HG03457 (cell line): ENCODE results near the gene STRBP.
"Not testable (repeated sequence)": the region's sequence is repeated elsewhere in the genome, so short reads cannot be mapped to it uniquely, and the experiment has no call there.

Experiments
- ATAC-seq: cut with Tn5 transposase; IDR thresholded peaks from one replicate; pipeline ENCODE4 v1.9.1; 2021; ENCODE audit warnings: moderate number of reproducible peaks; ENCODE audit not compliant: unreplicated experiment

Gene STRBP

DNA sequence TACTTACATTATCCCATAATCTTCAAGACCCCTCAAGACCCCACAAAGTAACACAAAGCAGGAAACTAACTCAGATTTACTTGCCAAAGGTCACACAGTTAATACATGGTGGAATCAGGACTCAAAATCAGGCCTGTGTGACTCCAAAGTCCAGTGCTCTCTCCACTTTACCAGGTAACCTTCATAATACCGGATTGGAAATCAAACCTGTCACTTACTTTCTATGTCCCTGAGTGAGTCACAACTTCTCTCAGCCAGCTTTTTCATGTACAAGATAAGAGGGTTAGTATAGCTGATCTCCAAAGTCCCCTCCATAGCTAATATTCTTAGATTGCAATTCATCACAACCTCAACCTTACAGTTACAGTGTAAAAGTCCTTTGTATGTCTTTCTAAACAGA, 17.1 kb downstream of the STRBP start:
- ATAC-seq = no peak

- ATAC-seq = no peak
Measured at GRCh38 chr9:123250504-123250903, 17.9 kb downstream of the STRBP start.

GRCh38 chr9:123249162-123249561, 19.2 kb downstream of the STRBP start:
- not testable (repeated sequence) for ATAC-seq

DNA sequence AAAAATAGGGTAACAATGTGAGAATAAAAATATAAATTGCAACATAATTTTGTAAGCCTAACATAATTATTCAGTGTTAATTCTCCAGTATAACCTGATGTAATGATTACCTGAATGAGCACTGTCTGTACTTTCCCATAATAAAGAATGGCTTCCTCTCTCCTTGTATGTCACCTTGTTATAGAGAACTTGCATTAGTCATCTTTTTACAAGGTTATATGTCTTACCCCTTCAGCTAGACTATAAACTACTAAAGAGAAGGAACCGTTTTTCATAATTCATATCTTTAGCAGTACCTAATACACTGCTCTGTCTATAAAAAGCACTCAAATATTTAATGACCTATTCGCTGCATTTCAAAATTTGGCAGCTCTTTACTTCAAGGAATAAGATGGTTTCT, 19.8 kb downstream of the STRBP start:
- no peak for ATAC-seq

- no peak for ATAC-seq
Measured at GRCh38 chr9:123246534-123246933, 21.9 kb downstream of the STRBP start.

- ATAC-seq = no peak
Measured at GRCh38 chr9:123239726-123240125, 28.7 kb downstream of the STRBP start.

DNA sequence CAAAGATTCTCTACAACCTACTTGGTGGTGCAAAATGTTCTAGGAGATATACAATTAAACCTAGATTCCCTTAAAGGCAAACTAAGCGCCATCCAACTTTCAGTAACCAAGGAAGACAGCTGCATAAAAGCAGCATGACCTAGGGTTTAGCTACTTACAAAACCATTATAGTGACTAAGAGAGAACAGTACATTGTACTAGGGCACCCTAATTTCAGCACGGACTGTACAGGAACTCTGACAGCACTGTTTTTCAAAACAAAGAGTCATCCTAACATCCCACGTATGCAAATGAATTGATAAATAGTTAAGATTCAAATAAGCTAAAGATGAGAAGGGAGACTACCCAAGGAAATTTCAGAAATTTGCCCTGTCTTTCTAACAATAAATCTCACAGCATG, 30.0 kb downstream of the STRBP start:
- ATAC-seq = no peak

DNA sequence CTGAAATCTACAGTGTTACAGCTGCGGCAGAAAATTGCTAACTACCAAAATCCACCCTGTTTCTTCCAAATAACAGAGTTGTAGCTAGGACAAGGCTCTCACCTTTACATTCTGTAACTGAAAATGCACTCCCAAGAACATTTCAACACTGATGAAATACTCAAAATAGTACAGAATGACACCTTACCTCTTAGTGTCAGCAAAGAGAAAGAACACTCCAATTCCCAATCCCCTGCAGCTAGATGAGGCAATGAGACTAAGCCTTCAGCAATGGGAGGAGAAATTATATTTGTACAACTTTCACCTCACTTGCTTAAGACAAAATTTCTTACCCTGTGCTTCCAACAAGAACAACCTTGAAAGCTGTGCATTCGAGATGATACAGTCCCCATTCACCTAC, 31.2 kb downstream of the STRBP start:
- ATAC-seq = no peak

DNA sequence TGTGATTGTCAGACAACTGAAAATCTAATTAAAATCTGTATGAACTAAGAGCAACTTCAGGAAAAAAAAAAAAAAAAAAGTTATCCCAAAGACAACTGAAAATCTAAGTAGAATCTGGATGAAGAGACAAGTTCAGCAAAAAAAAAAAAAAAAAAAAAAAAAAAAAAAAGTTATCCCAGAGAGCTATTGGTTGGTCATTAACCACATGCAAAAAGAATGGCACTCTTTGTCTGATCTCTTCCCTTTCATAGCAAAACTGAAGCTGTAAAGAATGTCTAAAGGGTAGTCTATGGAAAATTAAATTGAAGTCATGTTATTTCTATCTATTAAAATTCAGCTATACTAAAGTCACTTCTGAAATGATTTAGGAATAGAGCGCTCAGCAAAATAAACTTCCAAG, 32.9 kb downstream of the STRBP start:
- ATAC-seq = no peak

GRCh38 chr9:123234853-123235252, 33.5 kb downstream of the STRBP start:
- ATAC-seq = peak; percentile 41

DNA sequence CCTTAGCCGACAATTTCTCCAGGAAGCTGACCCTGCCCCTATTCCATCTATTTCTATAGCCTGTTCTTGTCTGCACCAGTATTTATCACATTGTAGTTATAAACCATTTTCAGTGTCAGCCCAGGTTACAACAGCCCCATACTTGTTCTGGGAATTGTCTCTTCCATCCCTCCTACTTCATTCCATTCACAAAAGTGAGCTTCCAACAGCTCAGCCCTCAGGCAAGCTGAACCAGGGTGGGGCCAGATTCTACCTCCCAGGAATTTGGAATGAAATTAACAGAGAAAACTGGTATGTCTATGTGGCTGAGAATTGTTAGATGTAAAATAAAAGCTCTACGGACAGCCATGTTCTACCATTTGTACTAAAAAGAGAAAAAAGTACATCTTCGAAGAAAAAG, 36.1 kb downstream of the STRBP start:
- no peak for ATAC-seq

GRCh38 chr9:123231421-123231820, 37.0 kb downstream of the STRBP start:
- ATAC-seq = no peak

DNA sequence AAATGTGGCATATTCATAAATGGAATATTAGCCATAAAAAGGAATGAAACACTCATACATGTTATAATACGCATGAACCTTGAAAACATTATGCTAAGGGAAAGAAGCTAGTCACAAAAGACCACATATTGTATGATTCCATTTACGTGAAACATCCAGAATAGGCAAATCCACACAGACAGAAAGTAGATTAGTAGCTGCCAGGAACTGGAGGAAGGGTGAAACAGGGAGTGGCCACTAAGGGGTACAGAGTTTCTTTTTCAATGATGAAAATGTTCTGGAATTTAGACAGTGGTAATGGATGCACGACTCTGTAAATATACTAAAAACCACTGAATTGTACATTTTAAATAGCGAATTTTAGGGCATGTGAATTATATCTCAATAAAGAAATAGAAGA, 39.4 kb downstream of the STRBP start:
- no peak for ATAC-seq

DNA sequence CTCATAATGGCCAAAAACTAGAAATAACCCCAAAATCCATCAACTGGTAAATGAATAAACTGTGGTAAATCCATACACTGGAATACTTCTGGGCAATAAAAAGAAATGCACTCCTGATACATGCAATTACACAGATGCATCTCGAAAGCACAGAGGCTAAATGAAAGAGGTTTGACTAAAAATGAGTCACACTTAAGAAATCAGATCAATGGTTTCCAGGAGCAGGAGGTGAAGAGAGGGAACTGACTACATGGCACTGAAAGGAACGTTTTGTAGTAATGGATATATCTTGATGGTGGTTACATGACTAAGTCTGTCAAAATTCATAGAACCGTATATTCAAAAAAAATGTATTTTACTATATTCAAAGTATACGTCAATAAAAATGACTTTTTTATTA, 42.4 kb downstream of the STRBP start:
- no peak for ATAC-seq

- peak; percentile 74 for ATAC-seq
Measured at GRCh38 chr9:123225374-123225813, 43.0 kb downstream of the STRBP start.

GRCh38 chr9:123220127-123220526, 48.3 kb downstream of the STRBP start:
- no peak for ATAC-seq

DNA sequence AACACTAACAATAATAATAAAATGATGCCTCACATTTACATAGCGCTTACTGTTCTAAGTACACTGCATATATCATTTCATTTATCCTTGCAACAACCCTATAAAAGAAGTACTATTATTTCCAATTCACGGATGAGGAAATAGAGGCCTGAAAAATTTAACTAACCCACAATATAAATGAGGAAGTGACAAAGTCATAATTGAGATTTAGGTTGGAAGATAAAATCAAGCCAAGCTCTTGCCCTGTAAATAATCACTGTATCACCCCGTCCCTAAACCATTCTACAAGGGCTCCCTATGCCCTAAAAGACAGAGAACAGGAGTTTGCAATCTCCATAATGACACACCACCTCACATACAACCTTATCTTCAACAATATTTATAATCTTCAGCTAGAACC, 49.6 kb downstream of the STRBP start:
- no peak for ATAC-seq

DNA sequence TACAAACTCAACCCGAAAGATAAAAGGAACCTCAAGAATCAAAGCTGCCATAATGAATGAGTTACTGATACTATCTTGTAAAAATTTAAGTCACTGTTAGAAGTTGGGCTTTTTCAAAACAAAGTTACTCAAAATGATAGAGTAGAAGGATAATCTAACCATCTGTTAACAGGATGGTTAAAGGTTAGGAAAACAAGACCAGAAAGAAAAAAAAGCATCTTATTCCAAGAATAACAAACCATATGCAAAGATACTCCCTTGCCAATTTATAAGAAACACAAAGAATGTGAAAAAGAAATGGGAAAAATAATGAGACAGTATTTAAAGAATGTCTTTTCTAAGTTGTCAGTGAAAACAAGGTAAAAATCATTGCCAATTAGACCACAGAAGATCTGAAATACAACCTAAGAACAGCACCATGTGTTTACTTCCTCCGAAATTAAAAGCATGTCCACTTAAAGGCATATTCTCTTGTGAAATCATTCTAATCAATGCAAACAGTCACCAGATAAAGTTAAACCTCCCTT, 51.2 kb downstream of the STRBP start:
- ATAC-seq = no peak

- no peak for ATAC-seq
Measured at GRCh38 chr9:123216251-123216797, 52.1 kb downstream of the STRBP start.

DNA sequence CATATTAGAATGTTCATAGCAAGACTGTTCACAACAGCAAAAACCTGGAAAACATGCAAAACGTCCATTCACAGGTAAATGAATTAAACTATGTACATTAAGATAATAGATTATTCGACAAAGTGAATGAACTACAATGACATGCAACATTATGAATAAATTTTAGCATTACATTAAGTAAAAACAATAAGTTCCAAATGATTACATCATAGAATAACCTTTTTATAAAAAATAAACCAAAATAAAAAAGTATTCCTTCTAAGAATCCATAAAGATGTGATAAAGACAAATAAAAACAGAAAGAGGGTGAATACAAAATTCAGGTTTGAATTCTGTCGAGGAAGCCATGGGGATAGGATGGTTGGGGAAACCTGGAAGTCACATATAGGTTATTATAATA, 57.3 kb downstream of the STRBP start:
- ATAC-seq = no peak

DNA sequence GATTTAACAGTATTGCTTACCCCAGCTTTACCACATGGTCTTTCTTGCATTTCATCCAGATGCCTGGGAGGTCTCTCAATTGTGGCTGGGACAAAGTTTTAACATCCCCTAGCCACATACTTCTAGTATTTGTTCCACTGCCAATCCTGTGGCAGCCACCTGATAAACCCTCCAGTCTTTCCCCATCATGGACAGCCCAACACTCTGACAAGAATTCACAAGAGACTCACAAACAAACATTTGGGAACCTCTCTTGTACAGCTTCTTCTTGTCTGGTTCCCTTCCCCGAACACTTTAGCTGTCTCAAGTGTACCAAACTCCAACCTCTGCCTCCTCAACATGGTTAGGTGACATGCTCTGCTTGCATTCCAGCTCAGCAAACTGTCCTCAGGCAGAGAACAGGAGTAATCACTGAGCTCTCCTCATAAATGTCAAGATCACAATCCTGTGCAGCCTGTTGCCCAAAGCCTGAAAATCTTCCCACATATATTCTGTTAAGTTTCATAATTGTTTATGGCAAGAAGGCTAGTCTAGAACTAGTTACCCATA, 59.7 kb downstream of the STRBP start:
- no peak for ATAC-seq

- ATAC-seq = no peak
Measured at GRCh38 chr9:123206065-123206464, 62.3 kb downstream of the STRBP start.

GRCh38 chr9:123201083-123201482, 67.3 kb downstream of the STRBP start:
- no peak for ATAC-seq
